SU-DHL-6 (cell line): Measurements from ENCODE around the gene DCTN3.

Source experiments
- CTCF ChIP-seq: fragments of 200-600 bp; sonication (generic); IDR thresholded peaks from one replicate; pipeline ENCODE4 v1.5.1; 2017; ENCODE audit warnings: antibody characterized with exemption, mild to moderate bottlenecking, low read length, moderate library complexity; ENCODE audit not compliant: insufficient read depth, poor library complexity, severe bottlenecking
- EZH2phosphoT487 ChIP-seq: fragments of 200-600 bp; sonication (generic), shearing (Covaris generic); conservative IDR thresholded peaks from 2 replicates; pipeline ENCODE4 v1.6.1; 2018; ENCODE audit warnings: mild to moderate bottlenecking, antibody characterized with exemption, low read length, moderate library complexity, mixed read lengths

GRCh38 chr9:34599546-34599945 lies 20.7 kb downstream of the DCTN3 start:
- no peak for TF ChIP-seq CTCF
- no peak for TF ChIP-seq EZH2phosphoT487
